ENCODE results near the gene MPPED1.

Gene MPPED1

DNA sequence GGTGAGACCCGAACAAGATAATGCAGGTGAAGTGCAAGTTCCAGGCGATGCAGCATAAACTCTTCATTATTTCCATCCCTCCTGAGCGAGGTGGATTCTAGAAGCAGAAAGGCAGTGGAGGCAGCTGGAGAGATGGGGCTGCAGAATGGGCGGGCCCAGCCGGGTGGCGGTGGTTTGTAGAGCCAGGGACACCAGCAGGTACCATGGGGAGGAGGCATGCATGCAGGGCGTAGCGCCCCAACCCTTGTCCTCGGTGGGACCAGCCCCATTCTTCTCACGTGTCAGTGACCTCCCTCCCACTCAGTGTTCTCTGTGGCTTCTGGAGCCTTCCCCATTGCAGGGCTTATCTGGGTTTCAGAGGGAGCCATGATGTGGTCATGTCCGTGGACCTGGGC is 38.0 kb downstream of the MPPED1 start:
- no peak for DNase-seq

- no peak for DNase-seq
Measured at GRCh38 chr22:43451371-43452050, 39.7 kb downstream of the MPPED1 start.

GRCh38 chr22:43455846-43456245 is 44.0 kb downstream of the MPPED1 start:
- peak; percentile 22 for DNase-seq

DNA sequence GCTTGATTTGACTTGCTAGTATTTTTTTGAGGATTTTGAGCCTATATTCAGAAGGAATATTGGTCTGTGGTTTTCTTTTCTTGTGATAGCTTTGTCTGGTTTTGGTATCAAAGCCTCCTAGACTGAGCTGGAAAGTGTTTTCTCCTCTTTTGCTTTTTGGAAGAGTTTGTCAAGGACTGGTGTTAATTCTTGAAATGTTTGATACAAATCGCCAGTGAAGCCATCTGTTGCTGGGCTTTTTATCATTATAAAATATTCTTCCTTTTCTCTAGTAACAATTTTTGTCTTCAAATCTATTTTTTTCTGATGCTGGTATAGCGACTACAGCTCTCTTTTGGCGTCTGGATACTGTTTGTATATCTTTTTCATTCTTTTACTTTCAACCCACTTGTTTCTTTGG is 45.2 kb downstream of the MPPED1 start:
- no peak for DNase-seq

- DNase-seq = no peak
Measured at GRCh38 chr22:43462701-43463100, 50.9 kb downstream of the MPPED1 start.

DNA sequence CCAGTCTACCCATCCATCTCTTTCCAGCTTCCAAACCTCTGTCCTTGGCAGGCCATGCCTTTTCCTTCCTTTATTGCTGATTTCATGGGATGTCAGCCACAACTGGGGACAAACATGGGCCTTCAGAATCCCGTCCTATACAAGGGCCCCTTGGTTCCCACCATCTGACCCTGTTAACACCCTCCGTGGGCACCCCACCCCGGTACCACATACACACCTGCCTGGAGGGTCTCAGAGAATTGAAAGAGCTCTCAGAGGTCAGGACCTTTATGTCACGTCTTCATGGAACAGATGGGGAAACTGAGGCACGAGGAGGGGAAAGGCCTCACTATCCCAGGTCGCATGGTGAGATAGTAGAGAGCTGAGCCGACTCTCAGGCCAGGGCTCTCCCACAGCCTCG is 53.0 kb downstream of the MPPED1 start:
- DNase-seq = no peak

GRCh38 chr22:43465291-43466015 is 53.6 kb downstream of the MPPED1 start:
- DNase-seq = no peak

GRCh38 chr22:43466710-43467109 is 54.9 kb downstream of the MPPED1 start:
- no peak for DNase-seq

DNA sequence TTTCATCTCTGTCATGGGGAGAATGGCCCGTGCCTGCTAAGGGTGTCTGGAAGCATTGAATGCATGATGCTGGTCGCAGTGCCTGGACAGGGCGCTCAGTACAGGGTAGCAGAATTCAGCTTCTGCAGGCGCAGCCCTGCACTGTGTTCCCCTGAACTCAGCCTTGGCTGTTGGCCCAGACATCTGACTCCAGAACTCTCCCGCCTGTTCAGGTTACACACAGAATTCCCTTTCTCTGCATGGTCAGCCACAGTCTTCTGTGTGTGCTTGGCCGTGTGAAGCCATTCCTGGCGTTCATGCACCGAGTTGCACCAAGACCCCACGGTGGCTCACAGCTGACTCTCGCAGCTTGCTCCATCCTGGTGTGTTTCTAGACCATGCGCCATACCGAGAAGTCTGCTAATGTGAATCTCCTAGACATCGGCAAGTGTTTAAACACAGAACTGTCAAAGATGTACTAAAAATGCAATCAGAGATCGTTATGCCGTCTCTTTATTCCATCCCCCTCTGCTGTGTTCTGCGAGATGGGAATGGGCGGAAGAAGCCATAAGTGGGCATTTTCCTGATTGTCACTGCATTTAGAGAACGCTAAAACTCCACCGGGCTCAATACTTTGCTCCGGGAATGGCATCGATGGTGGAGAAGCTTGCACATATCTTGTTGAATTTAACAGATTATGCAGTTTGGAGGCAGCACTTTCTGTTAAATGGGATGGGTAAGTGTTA is 55.6 kb downstream of the MPPED1 start:
- no peak for DNase-seq

DNA sequence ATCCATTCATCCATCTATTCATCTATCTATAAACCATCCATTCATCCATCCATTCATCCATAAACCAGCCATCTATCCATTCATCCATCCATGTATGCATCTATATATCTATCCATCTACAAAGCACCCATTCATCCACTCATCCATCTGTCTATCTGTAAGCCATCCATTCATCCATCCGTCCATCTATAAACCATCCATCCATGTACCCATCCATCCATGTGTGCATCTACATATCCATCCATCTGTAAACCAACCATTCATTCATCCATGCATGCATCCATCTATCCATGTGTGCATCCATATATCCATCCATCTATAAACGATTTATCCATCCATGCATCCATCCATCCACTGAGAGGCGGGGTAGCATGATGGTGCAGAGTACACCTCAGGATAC is 58.4 kb downstream of the MPPED1 start:
- DNase-seq = no peak

- DNase-seq = no peak
Measured at GRCh38 chr22:43470941-43471585, 59.2 kb downstream of the MPPED1 start.

GRCh38 chr22:43471606-43472135 is 59.9 kb downstream of the MPPED1 start:
- no peak for DNase-seq

DNA sequence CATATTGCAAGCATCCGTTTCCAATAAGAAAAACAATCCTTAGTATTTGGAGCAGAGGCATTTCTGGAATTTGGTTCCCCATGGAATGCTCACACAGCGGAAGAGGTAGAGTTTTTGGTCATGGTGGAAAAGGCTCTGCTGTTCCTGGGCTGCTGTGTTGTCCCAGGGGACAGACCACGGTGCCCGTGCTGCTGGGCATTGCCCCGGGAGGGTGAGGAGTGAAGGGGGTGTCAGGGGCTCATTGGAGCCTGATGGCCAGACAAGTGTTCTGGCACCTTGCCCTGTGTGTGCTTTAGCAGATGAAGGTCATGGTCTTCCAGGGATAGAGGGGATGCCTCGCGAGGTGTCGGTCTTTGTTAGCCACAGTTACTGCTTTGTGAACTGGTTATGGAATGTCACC is 61.2 kb downstream of the MPPED1 start:
- DNase-seq = no peak

- no peak for DNase-seq
Measured at GRCh38 chr22:43473441-43473840, 61.6 kb downstream of the MPPED1 start.

- DNase-seq = no peak
Measured at GRCh38 chr22:43474161-43475101, 62.6 kb downstream of the MPPED1 start.

GRCh38 chr22:43475549-43476076 is 63.8 kb downstream of the MPPED1 start:
- DNase-seq = no peak

DNA sequence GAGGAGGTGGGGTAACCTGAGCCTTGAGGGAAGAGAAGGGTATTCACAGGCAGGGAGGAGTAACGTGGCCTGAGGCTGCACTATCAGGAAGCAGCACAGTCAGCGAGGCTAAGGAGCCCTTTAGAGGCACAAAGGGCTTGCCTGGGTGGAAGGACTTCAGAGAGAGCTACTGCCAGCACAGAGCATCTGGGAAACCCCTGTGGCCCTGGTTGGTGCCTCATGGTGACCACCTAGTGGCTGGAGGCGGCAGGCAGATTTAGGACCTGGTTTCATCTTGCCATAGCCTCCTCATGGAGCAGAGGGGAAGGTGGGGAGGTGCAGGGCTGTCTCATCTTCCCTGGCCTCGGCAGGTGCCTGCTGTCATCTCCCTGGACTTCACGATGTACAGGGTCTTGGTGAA is 64.5 kb downstream of the MPPED1 start:
- DNase-seq = no peak

- DNase-seq = no peak
Measured at GRCh38 chr22:43476751-43477725, 65.2 kb downstream of the MPPED1 start.

DNA sequence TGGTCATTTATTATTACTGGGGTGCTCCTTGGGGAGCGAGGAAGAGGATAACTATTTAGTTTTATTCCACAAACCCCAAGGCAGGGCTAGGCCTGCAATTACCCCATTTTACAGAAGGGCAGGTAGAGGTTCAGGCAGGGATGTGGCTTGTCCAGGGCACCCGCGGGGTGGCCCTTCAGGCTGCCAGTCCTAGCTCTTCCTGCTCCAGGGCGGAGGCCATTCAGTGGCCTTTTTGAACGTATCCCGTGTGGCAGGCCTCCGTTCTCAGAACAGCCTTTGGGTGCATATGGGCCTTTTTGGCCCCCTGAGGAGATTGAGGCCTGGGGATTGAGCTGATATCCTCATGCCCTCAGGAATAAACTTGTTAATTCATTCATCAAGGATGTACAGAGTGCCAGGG is 66.2 kb downstream of the MPPED1 start:
- DNase-seq = no peak

DNA sequence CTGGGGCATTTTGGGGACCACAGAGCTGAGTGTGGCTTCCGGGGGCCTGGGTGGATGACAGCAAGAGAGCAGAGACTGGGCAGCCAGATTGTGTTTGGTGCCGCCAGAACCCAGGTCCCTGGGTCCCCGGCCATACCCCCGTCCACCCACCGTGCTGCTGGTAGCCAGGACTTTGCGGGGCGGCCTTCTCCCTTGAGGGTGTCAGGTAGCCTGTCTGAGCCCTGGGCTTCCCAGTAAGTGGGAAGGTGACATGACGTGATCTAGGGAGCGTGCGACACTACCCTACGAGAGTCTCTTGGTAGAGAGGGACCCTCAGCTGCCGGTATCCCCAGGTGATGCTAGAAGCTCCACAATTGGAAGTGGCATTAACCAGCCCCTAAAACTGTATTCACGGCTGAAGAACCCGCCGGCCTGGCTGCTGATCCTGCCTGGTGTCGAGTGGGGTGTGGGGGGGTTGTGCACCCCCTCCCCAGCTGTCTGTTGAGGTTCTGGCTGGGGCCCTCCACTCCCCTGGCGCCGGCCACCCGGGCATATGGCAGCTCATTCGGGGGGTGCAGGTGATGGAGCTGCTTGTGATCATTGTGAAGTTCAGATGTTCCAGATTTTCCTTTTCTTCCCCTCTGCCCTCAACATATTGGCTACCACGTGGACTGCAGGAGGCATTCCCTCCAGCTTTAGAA is 66.9 kb downstream of the MPPED1 start:
- no peak for DNase-seq
